ENCODE results near the gene FADS6. TPM values are rescaled to one million over a fixed set of nuclear protein-coding genes. Genes with fewer than 3 reads are reported as not detected.

Gene FADS6
- total RNA-seq, 1 experiment from 2014 or later, result 1.2 TPM

- no peak overlapping the region for H3K18ac ChIP-seq (ENCODE audit: insufficient read length, low read depth, low read length)
- no peak overlapping the region for H2BK120ac ChIP-seq (ENCODE audit: low read depth, low read length, poor library complexity, severe bottlenecking)
- H3K4me1 Mint-ChIP-seq, result peaks cover 11 to 17% of the 10 kb centered on the region in 2 experiments
- no peak overlapping the region for H4K8ac ChIP-seq (replicated peaks; ENCODE audit: insufficient read length, low read depth, low read length)
- no peak overlapping the region for H3K27ac Mint-ChIP-seq
- no peak overlapping the region for H3K23ac ChIP-seq (ENCODE audit: insufficient read length, low read depth, low read length)
- H3K23me2 ChIP-seq (ENCODE audit: insufficient read length, low read depth, low read length, poor library complexity, severe bottlenecking), result peaks cover 17% of the 10 kb centered on the region
- no peak overlapping the region for H2BK5ac ChIP-seq (ENCODE audit: insufficient read length, low read length)
- no peak overlapping the region for H2BK20ac ChIP-seq (ENCODE audit: low read depth, low read length, poor library complexity, severe bottlenecking)
- H3K27me3 Mint-ChIP-seq (ENCODE audit: low read depth), result peaks cover 93% of the 10 kb centered on the region
- H3T11ph ChIP-seq (ENCODE audit: low read length), result no peak overlapping the region
- H4K20me1 ChIP-seq (ENCODE audit: control insufficient read depth, insufficient read depth, insufficient read length), result no peaks in the 10 kb centered on the region
- no peaks in the 10 kb centered on the region for H3K4me1 ChIP-seq (ENCODE audit: insufficient read depth, low read length)
- no peaks in the 10 kb centered on the region for H3K79me1 ChIP-seq (ENCODE audit: insufficient read depth, low read depth, low read length, poor library complexity, severe bottlenecking)
- no peaks in the 10 kb centered on the region for H3K36me3 Mint-ChIP-seq (ENCODE audit: insufficient read depth in 1 of 3, low read depth in 3 of 3)
- no peaks in the 10 kb centered on the region for H3K9me3 Mint-ChIP-seq
- H2BK12ac ChIP-seq (ENCODE audit: insufficient read length, low read depth, low read length), result no peak overlapping the region
- H2AK5ac ChIP-seq (ENCODE audit: insufficient read length, low read length), result no peak overlapping the region
- no peak overlapping the region for H4K5ac ChIP-seq (ENCODE audit: insufficient read length, low read depth, low read length)
- no peak for DNase-seq
- H3K79me2 ChIP-seq (ENCODE audit: insufficient read depth, low read length), result no peaks in the 10 kb centered on the region
- no peak overlapping the region for H2AFZ ChIP-seq (ENCODE audit: low read length)
- WGBS (ENCODE audit: extremely low coverage, insufficient read length, low lambda C conversion rate), result no CpG with 5 or more reads among the region's 4 CpGs
- H3K9ac ChIP-seq (ENCODE audit: extremely low read depth, insufficient read length, low read length), result no peak overlapping the region
- no peak overlapping the region for H3K14ac ChIP-seq (ENCODE audit: insufficient read depth, low read length)
- H3K4me2 ChIP-seq (ENCODE audit: insufficient read depth, insufficient read length, low read length), result no peak overlapping the region
- no peak overlapping the region for H3K4me3 Mint-ChIP-seq
- H3K56ac ChIP-seq (ENCODE audit: insufficient read length, low read depth, low read length), result no peak overlapping the region
- H3K9me3 ChIP-seq (ENCODE audit: control insufficient read depth, low read depth, low read length), result no peaks in the 10 kb centered on the region
- no peak overlapping the region for H2BK15ac ChIP-seq (ENCODE audit: low read depth, low read length)
- peaks cover 54% of the 10 kb centered on the region for H3K27me3 ChIP-seq (ENCODE audit: insufficient read depth, low read length)
- H3K27ac ChIP-seq (ENCODE audit: insufficient read length, low read depth, low read length), result no peak overlapping the region
- no peak overlapping the region for H3K4ac ChIP-seq (ENCODE audit: low read depth, low read length)
- no peak overlapping the region for H4K91ac ChIP-seq (ENCODE audit: insufficient read length, low read depth, low read length)
- no peak for TF ChIP-seq CTCF (conservative IDR thresholded peaks at IDR 0.05)
These were observed 38.1 kb downstream of the FADS6 start for GRCh38 chr17:74855323-74855722.
